HCT116 (cell line): ENCODE data around the gene SARS2. TPM values are rescaled to one million over a fixed set of nuclear protein-coding genes. Genes with fewer than 3 reads are reported as not detected.

Experiments
- ATAC-seq: fragments of 200-7000 bp; cut with Tn5 transposase; 2 replicates; pipeline ENCODE4 v1.9.1; 2020; ENCODE audit warnings: mild to moderate bottlenecking, moderate library complexity
- BruUV-seq: library from RNA; stranded (reverse); fragments of 400-500 nt; replicated peaks from 2 replicates; lab custom pipeline; 2021; lab: Mats Ljungman, UMichigan
- CTCF ChIA-PET: fragments of 300-600 bp; sonication (Branson Sonifier 250); formaldehyde crosslinking; loops from one replicate; lab custom pipeline; 2021; ENCODE audit warnings: antibody characterized with exemption; lab: Charles Lee
- POLR2A ChIA-PET: fragments of 300-600, 350-600 bp; sonication (Branson Sonifier 250); formaldehyde crosslinking; loops from one replicate; lab custom pipeline; 2021; ENCODE audit warnings: antibody characterized with exemption; lab: Charles Lee
- RAD21 ChIA-PET, 2 experiments: fragments of 300-600 bp; sonication (Branson Sonifier 250); formaldehyde crosslinking; loops; one replicate each; lab custom pipeline; 2023; ENCODE audit warnings: low total read pairs in 2 of 2; ENCODE audit not compliant: uncharacterized antibody in 2 of 2, unreplicated experiment in 2 of 2, low non-redundant PET in 1 of 2; lab: Charles Lee
- DNase-seq: peaks from one replicate; pipeline ENCODE4 v3.0.0-alpha.2; 2010; ENCODE audit warnings: low read depth, low spot score
- H2AFZ ChIP-seq: fragments of 200-600 bp; shearing (Covaris generic), sonication (generic); 2 replicates; pipeline ENCODE4 v1.6.1; 2017; ENCODE audit warnings: low read depth, mixed run types, mixed read lengths, antibody characterized with exemption, low read length; ENCODE audit not compliant: poor library complexity, severe bottlenecking
- H3K27ac ChIP-seq: 2 replicates; pipeline ENCODE4 v1.5.1; 2012; ENCODE audit warnings: low read depth, low read length
- H3K27me3 ChIP-seq: fragments of 200-600 bp; sonication (generic); 2 replicates; pipeline ENCODE4 v1.6.1; 2016; ENCODE audit warnings: mixed run types, low read length, mixed read lengths; ENCODE audit not compliant: insufficient read depth
- H3K36me3 ChIP-seq, 2 experiments: fragments of 200-500 bp in 1 of 2; fragments of 200-600 bp in 1 of 2; sonication (Bioruptor generic) in 1 of 2; sonication (generic) in 1 of 2; 2 replicates each; pipeline versions ENCODE4 v1.5.1 to v1.6.1; 2014 to 2016; ENCODE audit warnings: low read length in 2 of 2, inconsistent platforms in 1 of 2, mixed read lengths in 1 of 2, mixed run types in 1 of 2; ENCODE audit not compliant: insufficient read depth in 2 of 2, control insufficient read depth in 1 of 2
- H3K4me1 ChIP-seq, 2 experiments: fragments of 200-600 bp in 1 of 2; sonication (generic) in 1 of 2; 2 replicates each; pipeline versions ENCODE4 v1.5.1 to v1.6.1; 2012 to 2017; ENCODE audit warnings: low read length in 2 of 2, inconsistent platforms in 1 of 2, mild to moderate bottlenecking in 1 of 2, mixed read lengths in 1 of 2, mixed run types in 1 of 2, moderate library complexity in 1 of 2; ENCODE audit not compliant: insufficient read depth in 2 of 2, control insufficient read depth in 1 of 2
- H3K4me2 ChIP-seq: fragments of 200-600 bp; sonication (generic); 2 replicates; pipeline ENCODE4 v1.6.1; 2017; ENCODE audit warnings: mixed run types, low read length, mixed read lengths
- H3K4me3 ChIP-seq, 2 experiments: fragments of 200-600 bp in 1 of 2; sonication (generic) in 1 of 2; replicated peaks in 1 of 2; 2 replicates each; pipeline ENCODE4 v1.5.1; 2011 to 2016; ENCODE audit warnings: low read length in 2 of 2, control low read depth in 1 of 2, low read depth in 1 of 2, mild to moderate bottlenecking in 1 of 2, mixed read lengths in 1 of 2, mixed run types in 1 of 2
- H3K79me2 ChIP-seq: fragments of 200-600 bp; sonication (generic); 2 replicates; pipeline ENCODE4 v1.6.1; 2017; ENCODE audit warnings: mild to moderate bottlenecking, mixed run types, low read length, moderate library complexity, mixed read lengths; ENCODE audit not compliant: insufficient read depth
- H3K9ac ChIP-seq: fragments of 200-600 bp; sonication (generic); 2 replicates; pipeline ENCODE4 v1.6.1; 2016; ENCODE audit warnings: low read length, mixed read lengths
- H3K9me2 ChIP-seq: fragments of 200-600 bp; sonication (generic), shearing (Covaris generic); 2 replicates; pipeline ENCODE4 v1.6.1; 2017; ENCODE audit warnings: mixed run types, mild to moderate bottlenecking, moderate library complexity; ENCODE audit not compliant: insufficient read depth
- H3K9me3 ChIP-seq, 2 experiments: fragments of 200-500 bp in 1 of 2; fragments of 200-600 bp in 1 of 2; sonication (Bioruptor generic) in 1 of 2; sonication (generic) in 1 of 2; 2 replicates each; pipeline ENCODE4 v1.6.1; 2014 to 2017; ENCODE audit warnings: low read length in 2 of 2, mixed read lengths in 2 of 2, inconsistent platforms in 1 of 2, low read depth in 1 of 2, mild to moderate bottlenecking in 1 of 2, mixed run types in 1 of 2, moderate library complexity in 1 of 2; ENCODE audit not compliant: control insufficient read depth in 1 of 2, insufficient read depth in 1 of 2
- H4K20me1 ChIP-seq: fragments of 200-600 bp; sonication (generic), shearing (Covaris generic); 2 replicates; pipeline ENCODE4 v1.6.1; 2017; ENCODE audit warnings: mixed run types, mild to moderate bottlenecking, moderate library complexity; ENCODE audit not compliant: insufficient read depth
- ATF3 ChIP-seq: IDR thresholded peaks from 2 replicates; pipeline ENCODE4 v1.6.1; 2012
- CBX3 ChIP-seq: IDR thresholded peaks from 2 replicates; pipeline ENCODE4 v1.6.1; 2012; ENCODE audit warnings: low read depth
- CEBPB ChIP-seq: IDR thresholded peaks from 2 replicates; pipeline ENCODE4 v1.6.1; 2012; ENCODE audit warnings: low read depth
- ELF1 ChIP-seq: IDR thresholded peaks from 2 replicates; pipeline ENCODE4 v1.6.1; 2012; ENCODE audit warnings: low read depth, borderline replicate concordance
- EZH2 ChIP-seq: fragments of 200-600 bp; sonication (generic); IDR thresholded peaks from 2 replicates; pipeline ENCODE4 v1.6.1; 2017; ENCODE audit warnings: antibody characterized with exemption, mixed run types
- EZH2phosphoT487 ChIP-seq: fragments of 200-600 bp; IDR thresholded peaks from 2 replicates; pipeline ENCODE4 v1.6.1; 2018; ENCODE audit warnings: antibody characterized with exemption, borderline replicate concordance
- FOSL1 ChIP-seq: IDR thresholded peaks from 2 replicates; pipeline ENCODE4 v1.6.1; 2012; ENCODE audit warnings: low read depth
- JUND ChIP-seq: IDR thresholded peaks from 2 replicates; pipeline ENCODE4 v1.6.1; 2012
- MAX ChIP-seq: IDR thresholded peaks from 2 replicates; pipeline ENCODE4 v1.6.1; 2012
- POLR2A ChIP-seq: IDR thresholded peaks from 2 replicates; pipeline ENCODE4 v1.7.0; 2011; ENCODE audit warnings: borderline replicate concordance; ENCODE audit not compliant: insufficient read depth, insufficient read length; ENCODE audit errors: extremely low read depth
- POLR2AphosphoS5 ChIP-seq: IDR thresholded peaks from 2 replicates; pipeline ENCODE4 v1.6.1; 2011; ENCODE audit warnings: mild to moderate bottlenecking, low read depth, low read length, moderate library complexity
- RAD21 ChIP-seq: IDR thresholded peaks from 2 replicates; pipeline ENCODE4 v1.6.1; 2012; ENCODE audit warnings: low read depth, mild to moderate bottlenecking
- SP1 ChIP-seq: IDR thresholded peaks from 2 replicates; pipeline ENCODE4 v1.6.1; 2012; ENCODE audit warnings: low read depth
- SRF ChIP-seq: IDR thresholded peaks from 2 replicates; pipeline ENCODE4 v1.6.1; 2012; ENCODE audit warnings: low read depth
- TCF7L2 ChIP-seq: IDR thresholded peaks from 2 replicates; pipeline ENCODE4 v1.7.0; 2011; ENCODE audit warnings: borderline replicate concordance, inconsistent platforms; ENCODE audit not compliant: insufficient read depth, insufficient read length; ENCODE audit errors: extremely low read depth
- YY1 ChIP-seq: IDR thresholded peaks from 2 replicates; pipeline ENCODE4 v1.6.1; 2011; ENCODE audit warnings: low read length, low read depth, moderate library complexity, mild to moderate bottlenecking; ENCODE audit not compliant: insufficient replicate concordance; ENCODE audit errors: extremely low read depth
- ZFX ChIP-seq: fragments of 450-650 bp; IDR thresholded peaks from 2 replicates; pipeline ENCODE4 v1.6.1; 2017
- intact Hi-C: fragments of 100-400 bp; cut with micrococcal nuclease; formaldehyde crosslinking; loops from 2 replicates; pipeline ENCODE4 v1.10.0; 2022
- total RNA-seq: library from RNA; stranded (reverse); gene quantifications from one replicate; pipeline ENCODE4 v1.2.1, GENCODE V29; 2021; ENCODE audit not compliant: unreplicated experiment
- TF ChIP-seq, protein P1 (sequence below), 3 experiments: fragments of 200-600 bp in 1 of 3; sonication (generic) in 1 of 3; IDR thresholded peaks in 2 of 3; conservative IDR thresholded peaks in 1 of 3; 2 replicates each; pipeline ENCODE4 v1.5.1; 2012 to 2017; ENCODE audit warnings: low read depth in 2 of 3, low read length in 2 of 3, antibody characterized with exemption in 1 of 3, borderline replicate concordance in 1 of 3, control low read depth in 1 of 3, mild to moderate bottlenecking in 1 of 3, mixed read lengths in 1 of 3, mixed run types in 1 of 3, moderate library complexity in 1 of 3; ENCODE audit not compliant: insufficient read depth in 1 of 3

The SARS2 gene
- total RNA-seq, 1 experiment from 2014 or later = 58.2 TPM

DNA sequence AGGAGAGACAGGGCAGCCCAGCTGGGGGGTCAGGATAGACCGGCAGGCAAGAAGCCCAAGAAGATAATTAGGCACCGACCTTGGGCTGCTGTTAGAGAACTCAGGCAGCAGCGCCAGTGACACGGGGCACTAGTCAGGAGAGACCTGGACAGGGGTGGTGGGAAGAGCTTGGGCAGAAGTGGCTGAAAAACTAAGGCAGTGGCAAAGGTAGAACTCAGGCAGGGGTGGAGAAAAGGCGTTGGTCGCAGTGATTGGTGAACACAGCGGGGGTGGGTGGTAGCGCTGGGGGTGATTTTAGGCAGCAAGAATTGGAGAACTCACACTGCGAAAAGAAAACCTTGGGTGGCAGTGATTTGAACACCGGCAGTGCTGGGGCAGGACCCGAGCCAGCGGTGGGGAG, 22.9 kb downstream of the SARS2 start:
- RAD21 ChIA-PET = no interaction called here
- H3K27ac ChIP-seq = no peak overlapping the region
- TF ChIP-seq POLR2AphosphoS5 (no peak), ELF1 (no peak), JUND (no peak)
- TF ChIP-seq, all 23 proteins: peak for 0
- Histone ChIP-seq H3K9me2 (no peaks in the 10 kb centered on the region), H3K9me3 (no peaks in the 10 kb centered on the region), H3K4me2 (no peak overlapping the region), H2AFZ (no peak overlapping the region), H3K36me3 (peaks cover 0 to 16% of the 10 kb centered on the region in 2 experiments; a peak in 1 of 4 replicates), H3K4me1 (no peaks in the 10 kb centered on the region), H3K27me3 (no peaks in the 10 kb centered on the region), H3K4me3 (no peak overlapping the region), H3K9ac (no peak overlapping the region), H3K79me2 (no peaks in the 10 kb centered on the region), H4K20me1 (no peaks in the 10 kb centered on the region)
- intact Hi-C loops = no loop called here
- no TSS peak for BruUV-seq
- ATAC-seq (no peak), DNase-seq (no peak)
- POLR2A ChIA-PET = no interaction called here
- CTCF ChIA-PET = interaction anchor here (1.4 kb wide), 1 partner anchor 23 kb away, joined by 3 read pairs; the partner anchor contains the start of genes MRPS12 and SARS2

DNA sequence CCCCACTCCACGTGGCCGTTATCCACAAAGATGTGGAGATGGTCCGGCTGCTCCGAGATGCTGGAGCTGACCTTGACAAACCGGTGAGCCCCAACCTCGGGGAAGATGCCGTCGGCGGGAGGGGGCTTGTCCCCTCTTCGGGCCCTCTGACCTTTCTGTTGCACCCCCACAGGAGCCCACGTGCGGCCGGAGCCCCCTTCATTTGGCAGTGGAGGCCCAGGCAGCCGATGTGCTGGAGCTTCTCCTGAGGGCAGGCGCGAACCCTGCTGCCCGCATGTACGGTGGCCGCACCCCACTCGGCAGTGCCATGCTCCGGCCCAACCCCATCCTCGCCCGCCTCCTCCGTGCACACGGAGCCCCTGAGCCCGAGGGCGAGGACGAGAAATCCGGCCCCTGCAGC, 23.3 kb downstream of the SARS2 start:
- Histone ChIP-seq H3K27ac (no peak overlapping the region), H4K20me1 (no peaks in the 10 kb centered on the region), H3K4me3 (no peak overlapping the region), H3K4me1 (no peaks in the 10 kb centered on the region), H3K27me3 (no peaks in the 10 kb centered on the region), H3K9me2 (no peaks in the 10 kb centered on the region), H2AFZ (no peak overlapping the region), H3K79me2 (no peaks in the 10 kb centered on the region; the same call in 1 of the 2 replicates), H3K4me2 (no peak overlapping the region), H3K36me3 (peaks cover 0 to 16% of the 10 kb centered on the region in 2 experiments; a peak in 1 of 4 replicates), H3K9ac (no peak overlapping the region), H3K9me3 (no peaks in the 10 kb centered on the region)
- ChIA-PET POLR2A (interaction anchor here (0.6 kb wide), 1 partner anchor 10 kb away, joined by 5 read pairs; no protein-coding TSS in a partner anchor), RAD21 (no interaction called here), CTCF (no interaction called here)
- intact Hi-C loops = no loop called here
- DNase-seq (no peak), ATAC-seq (no peak)
- BruUV-seq = no TSS peak
- TF ChIP-seq EZH2 (no peak), SP1 (no peak), SRF (no peak), JUND (no peak), ZFX (no peak), RAD21 (no peak), CEBPB (no peak), EZH2phosphoT487 (no peak), POLR2AphosphoS5 (no peak), MAX (no peak), ELF1 (no peak), CBX3 (no peak), POLR2A (no peak), ATF3 (no peak), YY1 (no peak), FOSL1 (no peak), TCF7L2 (no peak)
- TF ChIP-seq, protein P1, sequence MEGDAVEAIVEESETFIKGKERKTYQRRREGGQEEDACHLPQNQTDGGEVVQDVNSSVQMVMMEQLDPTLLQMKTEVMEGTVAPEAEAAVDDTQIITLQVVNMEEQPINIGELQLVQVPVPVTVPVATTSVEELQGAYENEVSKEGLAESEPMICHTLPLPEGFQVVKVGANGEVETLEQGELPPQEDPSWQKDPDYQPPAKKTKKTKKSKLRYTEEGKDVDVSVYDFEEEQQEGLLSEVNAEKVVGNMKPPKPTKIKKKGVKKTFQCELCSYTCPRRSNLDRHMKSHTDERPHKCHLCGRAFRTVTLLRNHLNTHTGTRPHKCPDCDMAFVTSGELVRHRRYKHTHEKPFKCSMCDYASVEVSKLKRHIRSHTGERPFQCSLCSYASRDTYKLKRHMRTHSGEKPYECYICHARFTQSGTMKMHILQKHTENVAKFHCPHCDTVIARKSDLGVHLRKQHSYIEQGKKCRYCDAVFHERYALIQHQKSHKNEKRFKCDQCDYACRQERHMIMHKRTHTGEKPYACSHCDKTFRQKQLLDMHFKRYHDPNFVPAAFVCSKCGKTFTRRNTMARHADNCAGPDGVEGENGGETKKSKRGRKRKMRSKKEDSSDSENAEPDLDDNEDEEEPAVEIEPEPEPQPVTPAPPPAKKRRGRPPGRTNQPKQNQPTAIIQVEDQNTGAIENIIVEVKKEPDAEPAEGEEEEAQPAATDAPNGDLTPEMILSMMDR (IDR thresholded peaks at IDR 0.05 in 2 of 3, conservative IDR thresholded peaks at IDR 0.05 in 1 of 3; ENCODE audit: borderline replicate concordance in 1 of 3, insufficient read depth in 1 of 3, low read depth in 2 of 3, low read length in 2 of 3) = no peak
